ENCODE measurements around the gene STMN1. TPM values are rescaled to one million over a fixed set of nuclear protein-coding genes. Genes with fewer than 3 reads are reported as not detected.
A peak's percentile ranks its signal among the peaks of the same experiment; 100 is the strongest.

Gene STMN1
- total RNA-seq, 1 experiment from 2014 or later = 368 TPM

DNA sequence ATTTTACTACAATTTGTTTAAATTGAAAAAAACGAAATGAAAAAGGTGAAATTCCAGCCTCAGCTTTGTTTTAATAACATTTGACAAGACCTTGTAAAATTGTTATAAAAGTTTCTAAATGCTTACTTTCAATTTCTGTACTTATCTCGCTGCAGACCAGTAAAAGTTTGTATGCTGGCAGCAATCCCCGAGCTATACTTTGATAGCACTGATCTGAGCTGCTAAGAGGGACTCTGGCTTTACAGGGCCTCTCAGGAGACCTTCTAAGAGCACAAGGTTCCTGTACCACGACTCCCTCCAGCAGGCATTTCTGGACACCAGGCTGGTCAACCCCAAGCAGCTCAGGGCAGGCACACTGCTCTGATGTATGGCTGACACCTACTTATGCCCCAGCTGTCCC lies 13.1 kb downstream of the STMN1 start:
- CTCF ChIA-PET = interaction anchor here (1.2 to 2.2 kb wide), 3 partner anchors 9 to 104 kb away, joined by 3 to 13 read pairs (median 12); partner anchors contain the start of genes PAFAH2 and PAQR7
- intact Hi-C loops (cut with micrococcal nuclease) = loop anchor here (2.0 to 10.0 kb wide), 2 partner anchors 34 to 252 kb away; partner anchors contain the start of gene AUNIP
- Histone ChIP-seq H3K9me2 (ENCODE audit: insufficient read depth) (no peaks in the 10 kb centered on the region; the same call in 1 of the 2 replicates), H3K27ac (ENCODE audit: low read depth, low read length) (peak overlapping the region; percentile 94), H3K79me2 (ENCODE audit: insufficient read depth, low read length) (no peaks in the 10 kb centered on the region), H3K9ac (ENCODE audit: low read length) (peak overlapping the region; percentile 78), H2AFZ (ENCODE audit: low read depth, low read length, poor library complexity, severe bottlenecking) (no peak overlapping the region), H3K4me1 (ENCODE audit: control insufficient read depth in 1 of 2, insufficient read depth in 2 of 2, low read length in 2 of 2) (peaks cover 60 to 84% of the 10 kb centered on the region in 2 experiments), H3K4me3 (replicated peaks in 1 of 2; ENCODE audit: low read depth in 1 of 2, low read length in 2 of 2) (no peak overlapping the region), H3K27me3 (ENCODE audit: insufficient read depth, low read length) (no peaks in the 10 kb centered on the region), H3K9me3 (ENCODE audit: control insufficient read depth in 1 of 2, insufficient read depth in 1 of 2, low read depth in 1 of 2, low read length in 2 of 2) (no peaks in the 10 kb centered on the region), H3K36me3 (ENCODE audit: control insufficient read depth in 1 of 2, insufficient read depth in 2 of 2, low read length in 2 of 2) (no peaks in the 10 kb centered on the region; a peak in 2 of 4 replicates), H3K4me2 (ENCODE audit: low read length) (peak overlapping the region; percentile 87), H4K20me1 (ENCODE audit: insufficient read depth) (no peaks in the 10 kb centered on the region)
- POLR2A ChIA-PET = interaction anchor here (0.6 to 5.5 kb wide), 4 partner anchors 10 to 218 kb away, joined by 3 to 31 read pairs (median 3); partner anchors contain the start of genes PAQR7 and PDIK1L
- ATAC-seq (no peak), DNase-seq (ENCODE audit: low read depth, low spot score) (no peak)
- BruUV-seq (replicated peaks) = no TSS peak
- RAD21 ChIA-PET (ENCODE audit: low non-redundant PET in 1 of 2, low total read pairs in 2 of 2, uncharacterized antibody in 2 of 2, unreplicated experiment in 2 of 2) = interaction anchor here in 1 of 2 experiments (1.3 kb wide), 1 partner anchor 17 kb away, joined by 3 read pairs; the partner anchor contains the start of gene PAQR7
- 0 out of 2 replicates have a peak, but pooled peaks have one; percentile 3 for TF ChIP-seq RAD21 (IDR thresholded peaks at IDR 0.05; ENCODE audit: low read depth)
- TF ChIP-seq ZFX (IDR thresholded peaks at IDR 0.05) = no peak

- Histone ChIP-seq H3K79me2 (ENCODE audit: insufficient read depth, low read length) (no peaks in the 10 kb centered on the region), H3K9me3 (ENCODE audit: control insufficient read depth in 1 of 2, insufficient read depth in 1 of 2, low read depth in 1 of 2, low read length in 2 of 2) (no peaks in the 10 kb centered on the region), H3K4me2 (ENCODE audit: low read length) (peak overlapping the region; percentile 87), H4K20me1 (ENCODE audit: insufficient read depth) (no peaks in the 10 kb centered on the region), H3K4me1 (ENCODE audit: control insufficient read depth in 1 of 2, insufficient read depth in 2 of 2, low read length in 2 of 2) (peaks cover 60 to 85% of the 10 kb centered on the region in 2 experiments), H3K9me2 (ENCODE audit: insufficient read depth) (no peaks in the 10 kb centered on the region; the same call in 1 of the 2 replicates), H3K9ac (ENCODE audit: low read length) (peak overlapping the region; percentile 78), H2AFZ (ENCODE audit: low read depth, low read length, poor library complexity, severe bottlenecking) (no peak overlapping the region), H3K27ac (ENCODE audit: low read depth, low read length) (peak overlapping the region; percentile 94), H3K4me3 (replicated peaks in 1 of 2; ENCODE audit: low read depth in 1 of 2, low read length in 2 of 2) (peak overlapping the region; percentile 14 to 50; a peak in 3 of 4 replicates), H3K36me3 (ENCODE audit: control insufficient read depth in 1 of 2, insufficient read depth in 2 of 2, low read length in 2 of 2) (no peaks in the 10 kb centered on the region; a peak in 1 of 4 replicates), H3K27me3 (ENCODE audit: insufficient read depth, low read length) (no peaks in the 10 kb centered on the region)
- no TSS peak for BruUV-seq (replicated peaks)
- ATAC-seq = no peak
- intact Hi-C loops (cut with micrococcal nuclease) = loop anchor here (2.0 to 10.0 kb wide), 2 partner anchors 33 to 253 kb away; partner anchors contain the start of gene AUNIP
- CTCF ChIA-PET = interaction anchor here (1.9 to 2.2 kb wide), 2 partner anchors 11 to 106 kb away, joined by 12 to 13 read pairs; partner anchors contain the start of gene PAFAH2
- POLR2A ChIA-PET = interaction anchor here (0.6 to 5.5 kb wide), 7 partner anchors 11 to 106 kb away, joined by 3 to 31 read pairs (median 3); partner anchors contain the start of genes PAFAH2, PAQR7 and STMN1
- no peak for DNase-seq (ENCODE audit: low read depth, low spot score)
- TF ChIP-seq, protein P1, sequence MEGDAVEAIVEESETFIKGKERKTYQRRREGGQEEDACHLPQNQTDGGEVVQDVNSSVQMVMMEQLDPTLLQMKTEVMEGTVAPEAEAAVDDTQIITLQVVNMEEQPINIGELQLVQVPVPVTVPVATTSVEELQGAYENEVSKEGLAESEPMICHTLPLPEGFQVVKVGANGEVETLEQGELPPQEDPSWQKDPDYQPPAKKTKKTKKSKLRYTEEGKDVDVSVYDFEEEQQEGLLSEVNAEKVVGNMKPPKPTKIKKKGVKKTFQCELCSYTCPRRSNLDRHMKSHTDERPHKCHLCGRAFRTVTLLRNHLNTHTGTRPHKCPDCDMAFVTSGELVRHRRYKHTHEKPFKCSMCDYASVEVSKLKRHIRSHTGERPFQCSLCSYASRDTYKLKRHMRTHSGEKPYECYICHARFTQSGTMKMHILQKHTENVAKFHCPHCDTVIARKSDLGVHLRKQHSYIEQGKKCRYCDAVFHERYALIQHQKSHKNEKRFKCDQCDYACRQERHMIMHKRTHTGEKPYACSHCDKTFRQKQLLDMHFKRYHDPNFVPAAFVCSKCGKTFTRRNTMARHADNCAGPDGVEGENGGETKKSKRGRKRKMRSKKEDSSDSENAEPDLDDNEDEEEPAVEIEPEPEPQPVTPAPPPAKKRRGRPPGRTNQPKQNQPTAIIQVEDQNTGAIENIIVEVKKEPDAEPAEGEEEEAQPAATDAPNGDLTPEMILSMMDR (IDR thresholded peaks at IDR 0.05 in 2 of 3, conservative IDR thresholded peaks at IDR 0.05 in 1 of 3; ENCODE audit: borderline replicate concordance in 1 of 3, insufficient read depth in 1 of 3, low read depth in 2 of 3, low read length in 2 of 3) = no peak
- TF ChIP-seq ZNF274 (IDR thresholded peaks at IDR 0.05; ENCODE audit: low read depth, low read length) (no peak), FOSL1 (IDR thresholded peaks at IDR 0.05; ENCODE audit: low read depth) (no peak), SIN3A (IDR thresholded peaks at IDR 0.05; ENCODE audit: low read depth) (no peak), EZH2 (IDR thresholded peaks at IDR 0.05) (no peak), ZBTB33 (IDR thresholded peaks at IDR 0.05; ENCODE audit: extremely low read depth, insufficient replicate concordance, low read length) (no peak), SP1 (IDR thresholded peaks at IDR 0.05; ENCODE audit: low read depth) (no peak), YY1 (IDR thresholded peaks at IDR 0.05; ENCODE audit: extremely low read depth, insufficient replicate concordance, low read depth, low read length) (no peak), ELF1 (IDR thresholded peaks at IDR 0.05; ENCODE audit: borderline replicate concordance, low read depth) (no peak), POLR2AphosphoS5 (IDR thresholded peaks at IDR 0.05; ENCODE audit: low read depth, low read length) (no peak), ZFX (IDR thresholded peaks at IDR 0.05) (no peak)
- RAD21 ChIA-PET (ENCODE audit: low non-redundant PET in 1 of 2, low total read pairs in 2 of 2, uncharacterized antibody in 2 of 2, unreplicated experiment in 2 of 2) = interaction anchor here (0.7 to 1.5 kb wide), 4 partner anchors 16 to 106 kb away, joined by 3 to 6 read pairs (median 4); partner anchors contain the start of gene PAFAH2 (in 1 of the 2)
Observed at GRCh38 chr1:25891606-25892005, 14.6 kb downstream of the STMN1 start.
